Choroid plexus epithelial cell (primary cell): ENCODE data around the gene KLHDC7A.

Experiments
- DNase-seq: peaks from one replicate; pipeline ENCODE4 v3.0.0-alpha.2; 2010; ENCODE audit warnings: low read depth
- H3K4me3 ChIP-seq: 2 replicates; pipeline ENCODE4 v1.5.1; 2011; ENCODE audit warnings: low read depth, mild to moderate bottlenecking, control low read depth, low read length, moderate library complexity
- CTCF ChIP-seq: conservative IDR thresholded peaks from 2 replicates; pipeline ENCODE4 v1.5.1; 2011; ENCODE audit warnings: low read depth, mild to moderate bottlenecking, control low read depth, inconsistent platforms, low read length, moderate library complexity

Gene KLHDC7A

GRCh38 chr1:18526436-18527275 lies 45.9 kb downstream of the KLHDC7A start:
- no peak for TF ChIP-seq CTCF
- H3K4me3 ChIP-seq: no peak overlapping the region
- DNase-seq: no peak

DNA sequence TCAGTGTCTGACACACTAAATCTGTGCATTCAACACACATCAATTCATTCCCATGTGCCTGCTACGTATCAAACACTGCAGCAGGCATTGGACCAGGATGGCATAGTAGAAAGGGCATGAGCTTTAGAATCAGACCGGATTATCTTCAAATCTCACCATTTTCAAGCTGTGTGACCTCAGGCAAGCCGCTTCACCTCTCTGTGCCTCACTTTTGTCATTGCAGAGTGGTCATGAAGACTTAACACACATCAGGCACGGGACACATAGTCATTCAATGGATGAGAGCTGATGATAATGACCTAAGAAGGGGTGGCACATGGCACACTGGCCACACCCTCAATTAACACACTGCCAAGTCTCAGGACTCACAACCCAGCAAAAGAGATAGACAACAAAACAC lies 46.8 kb downstream of the KLHDC7A start:
- DNase-seq: no peak
- no peak overlapping the region for H3K4me3 ChIP-seq
- no peak for TF ChIP-seq CTCF

GRCh38 chr1:18527921-18528320 lies 47.2 kb downstream of the KLHDC7A start:
- no peak for TF ChIP-seq CTCF
- DNase-seq: no peak
- H3K4me3 ChIP-seq: no peak overlapping the region

DNA sequence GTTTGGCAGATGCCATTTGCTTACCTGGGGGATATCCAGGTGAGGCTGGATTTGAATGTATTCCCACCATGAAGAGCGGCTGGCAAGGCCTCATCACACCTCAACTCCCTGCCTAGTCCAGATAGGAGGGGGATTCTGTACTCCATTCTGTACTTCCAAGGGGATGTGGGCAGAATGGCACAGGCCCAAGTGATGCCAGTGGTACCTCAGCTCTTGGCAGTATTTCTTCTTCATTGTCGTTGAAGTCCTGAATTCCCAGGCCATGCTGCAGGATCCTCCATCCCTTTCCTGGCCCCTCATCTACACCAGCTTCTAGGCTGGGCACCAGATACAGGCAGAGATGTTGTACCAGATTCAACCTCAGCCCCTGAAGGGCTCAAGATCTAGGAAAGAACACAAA lies 47.9 kb downstream of the KLHDC7A start:
- no peak for DNase-seq
- no peak for TF ChIP-seq CTCF

DNA sequence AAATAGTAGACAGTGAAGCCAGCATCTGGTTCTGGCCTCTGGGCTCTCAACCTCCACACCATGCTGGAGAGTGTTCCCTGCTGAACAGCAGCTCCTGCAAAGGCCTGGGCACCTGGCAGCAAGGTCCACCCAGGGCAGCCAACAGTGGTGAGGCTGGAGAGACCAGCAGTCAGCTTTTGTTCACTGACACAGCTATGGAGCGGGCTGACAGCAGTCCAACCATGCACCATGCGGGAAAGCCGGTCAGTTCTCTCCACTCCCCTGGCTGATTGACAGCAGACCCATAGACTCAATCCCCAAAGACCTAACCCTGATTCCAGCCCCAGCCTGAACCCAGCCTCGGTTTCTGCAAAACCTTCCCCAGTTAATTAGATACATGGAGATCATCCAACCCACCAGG lies 49.0 kb downstream of the KLHDC7A start:
- no peak for DNase-seq
- TF ChIP-seq CTCF: no peak
- H3K4me3 ChIP-seq: no peak overlapping the region

More for the DNA sequence above, 47.9 kb downstream of the KLHDC7A start:
- no peak overlapping the region for H3K4me3 ChIP-seq

- no peak for TF ChIP-seq CTCF
- no peak overlapping the region for H3K4me3 ChIP-seq
- DNase-seq: no peak
These were observed 50.1 kb downstream of the KLHDC7A start for GRCh38 chr1:18530587-18531502.
